ENCODE data around the gene LRRC59.
A peak's percentile ranks its signal among the peaks of the same experiment; 100 is the strongest.

The LRRC59 gene

DNA sequence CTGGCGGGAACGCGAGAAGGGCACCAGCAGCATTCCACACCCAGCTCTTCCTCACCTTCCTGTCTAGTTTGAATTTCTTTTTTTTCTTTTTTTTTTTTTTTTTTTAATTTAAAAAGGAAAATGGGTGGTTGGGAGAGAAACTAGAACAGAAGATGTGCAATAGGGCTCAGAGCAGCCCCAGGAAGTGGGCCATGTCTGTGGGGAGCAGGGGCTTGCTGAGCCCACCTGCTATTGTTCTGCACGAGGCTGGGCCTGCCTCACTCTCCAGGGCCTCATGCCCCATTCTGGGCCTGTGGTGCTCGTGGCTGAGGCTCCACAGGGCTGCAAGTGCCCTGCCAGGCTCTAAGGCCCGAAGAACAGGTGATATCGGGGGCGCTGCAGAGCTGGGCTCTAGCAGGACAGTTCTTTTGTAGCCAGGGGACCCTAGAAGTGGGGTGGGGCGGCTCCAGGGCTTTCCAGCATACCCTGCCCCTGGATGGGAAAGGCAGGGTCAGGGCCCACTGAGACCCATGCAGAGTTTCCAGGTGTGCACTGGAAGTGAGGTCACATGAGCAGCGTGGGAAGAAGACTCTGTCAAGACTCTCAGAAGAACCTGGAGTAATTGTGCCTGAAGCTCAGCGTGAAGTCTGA, 36.7 kb downstream of the LRRC59 start:
- DNase-seq: no peak

DNA sequence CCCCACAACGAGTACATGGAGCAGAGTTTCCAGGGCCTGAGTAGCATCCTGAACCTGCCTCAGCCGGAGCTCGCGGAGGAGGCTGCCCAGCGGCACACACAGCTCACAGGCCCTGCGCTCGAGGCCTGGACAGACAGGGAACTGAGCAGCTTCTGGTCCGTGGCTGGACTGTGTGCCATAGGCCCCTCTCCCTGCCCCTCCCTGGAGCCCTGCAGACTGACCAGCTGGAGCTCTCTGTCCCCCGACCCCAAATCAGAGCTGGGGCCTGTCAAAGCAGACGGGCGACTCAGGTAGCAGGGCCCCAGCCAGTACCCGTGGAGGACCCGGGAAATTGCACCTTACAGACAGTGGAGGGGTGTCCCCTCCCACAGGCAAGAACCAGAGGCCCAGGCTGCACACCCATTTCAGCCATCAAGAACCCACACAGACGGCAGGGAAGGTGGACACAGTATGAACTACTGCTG, 37.3 kb downstream of the LRRC59 start:
- DNase-seq: no peak

DNA sequence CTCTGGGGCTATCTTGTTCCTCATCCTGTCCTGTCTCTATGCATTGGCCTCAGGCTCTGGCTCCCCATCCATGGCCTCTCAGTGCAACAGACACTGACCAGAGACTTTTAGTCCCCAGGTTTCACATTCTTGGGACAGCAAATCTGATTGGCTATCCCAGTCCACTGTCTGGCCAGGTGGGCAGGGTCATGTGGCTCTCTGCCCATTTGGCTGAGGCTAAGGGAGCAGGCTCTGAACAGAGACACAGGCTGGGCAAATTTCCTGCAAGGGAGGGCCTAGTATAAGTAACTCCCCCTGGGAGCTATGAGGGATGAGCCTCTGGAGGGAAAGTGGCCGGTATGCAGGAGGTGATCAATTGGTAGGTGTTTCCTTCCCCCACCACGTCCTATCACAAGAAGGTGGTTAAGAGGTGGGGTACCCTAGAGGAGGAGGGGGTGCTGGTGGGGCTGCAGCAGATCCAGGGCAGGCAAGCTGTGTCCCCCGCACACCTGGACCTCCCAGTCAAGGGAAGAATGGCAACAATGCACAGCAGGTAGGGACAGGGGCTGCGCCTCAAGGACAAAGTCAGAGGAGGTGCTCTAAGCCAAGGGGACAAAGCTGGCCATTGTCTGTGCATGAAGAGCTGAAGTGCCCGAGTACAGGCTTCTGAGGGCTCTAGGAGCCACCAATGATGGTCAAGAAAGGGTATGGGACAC, 38.2 kb downstream of the LRRC59 start:
- DNase-seq: no peak

DNA sequence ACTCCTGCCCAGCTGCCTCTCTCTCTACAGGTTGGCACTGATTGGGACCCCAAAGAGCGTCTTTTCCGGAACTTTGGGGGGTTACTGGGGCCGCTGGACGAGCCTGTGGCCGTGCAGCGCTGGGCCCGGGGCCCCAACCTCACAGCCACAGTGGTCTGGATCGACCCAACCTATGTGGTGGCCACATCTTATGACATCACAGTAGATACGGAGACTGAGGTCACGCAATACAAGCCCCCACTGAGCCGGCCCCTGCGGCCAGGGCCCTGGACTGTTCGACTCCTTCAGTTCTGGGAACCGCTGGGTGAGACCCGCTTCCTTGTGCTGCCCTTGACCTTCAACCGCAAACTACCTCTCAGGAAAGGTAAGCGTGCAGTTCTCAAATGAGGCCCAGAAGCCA, 39.1 kb downstream of the LRRC59 start:
- no peak for DNase-seq

DNA sequence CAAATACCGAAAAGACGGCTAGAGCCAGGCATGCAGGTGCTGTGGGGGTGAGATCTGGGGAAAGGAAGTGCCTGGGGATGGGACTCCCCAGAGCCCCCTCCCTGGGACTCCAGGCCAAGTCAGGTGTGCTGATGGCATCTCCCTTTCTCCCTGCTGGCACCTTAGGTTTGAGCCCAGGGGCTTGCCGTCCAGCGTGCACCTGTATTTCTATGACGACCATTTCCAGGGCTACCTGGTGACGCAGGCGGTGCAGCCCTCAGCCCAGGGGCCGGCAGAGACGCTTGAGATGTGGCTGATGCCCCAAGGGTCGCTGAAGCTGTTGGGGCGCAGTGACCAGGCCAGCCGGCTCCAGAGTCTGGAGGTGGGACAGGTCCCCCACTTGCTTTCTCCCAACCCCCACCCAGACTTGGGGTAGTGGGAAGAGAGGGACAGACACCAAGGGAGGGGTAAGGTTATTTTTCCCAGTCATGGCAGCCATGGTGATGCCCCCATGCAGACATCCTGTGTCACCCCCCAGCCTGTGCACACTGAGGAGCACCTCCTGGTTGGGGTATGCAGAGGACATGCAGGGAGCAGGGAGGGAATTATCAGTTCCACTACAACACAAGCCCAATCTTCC, 40.3 kb downstream of the LRRC59 start:
- DNase-seq: no peak

GRCh38 chr17:50356418-50356817, 40.9 kb downstream of the LRRC59 start:
- no peak for DNase-seq

GRCh38 chr17:50355701-50356341, 41.5 kb downstream of the LRRC59 start:
- DNase-seq: no peak

DNA sequence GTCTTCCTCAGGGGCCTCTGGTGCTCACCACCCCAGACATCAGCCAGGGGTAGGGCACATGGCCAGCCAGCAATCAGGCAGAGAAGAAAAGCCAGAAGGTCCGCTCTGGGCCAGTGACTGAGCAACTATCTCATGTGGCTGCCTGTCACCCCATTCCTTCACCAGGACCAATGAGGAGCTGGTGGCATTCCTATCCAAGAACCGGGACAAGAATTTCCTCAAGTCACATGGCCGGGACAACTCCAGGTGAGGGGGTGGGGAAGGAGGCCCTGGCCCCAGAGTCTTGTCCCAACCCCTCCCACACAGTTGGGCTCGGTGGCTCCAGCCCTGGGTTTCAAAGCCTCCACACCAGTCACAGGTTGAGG, 42.0 kb downstream of the LRRC59 start:
- DNase-seq: no peak

GRCh38 chr17:50354776-50355175, 42.5 kb downstream of the LRRC59 start:
- no peak for DNase-seq

DNA sequence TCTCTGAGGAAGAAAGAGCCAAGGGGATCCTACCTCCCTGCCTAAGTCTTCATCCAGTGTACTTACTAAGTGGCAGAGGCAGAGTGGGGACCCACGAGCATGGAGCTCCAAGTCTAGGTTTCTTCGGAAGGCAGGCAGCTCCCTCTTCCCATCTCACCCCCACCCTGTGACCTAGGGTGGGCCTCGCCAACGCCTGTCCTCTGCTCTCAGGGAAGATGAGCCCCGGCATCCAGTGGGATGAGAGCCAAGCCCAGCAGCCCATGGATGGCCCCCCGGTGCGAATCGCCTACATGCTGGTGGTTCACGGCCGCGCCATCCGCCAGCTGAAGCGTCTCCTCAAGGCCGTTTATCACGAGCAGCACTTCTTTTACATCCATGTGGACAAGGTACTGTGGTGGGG, 43.1 kb downstream of the LRRC59 start:
- no peak for DNase-seq

GRCh38 chr17:50353600-50354195, 43.6 kb downstream of the LRRC59 start:
- no peak for DNase-seq

DNA sequence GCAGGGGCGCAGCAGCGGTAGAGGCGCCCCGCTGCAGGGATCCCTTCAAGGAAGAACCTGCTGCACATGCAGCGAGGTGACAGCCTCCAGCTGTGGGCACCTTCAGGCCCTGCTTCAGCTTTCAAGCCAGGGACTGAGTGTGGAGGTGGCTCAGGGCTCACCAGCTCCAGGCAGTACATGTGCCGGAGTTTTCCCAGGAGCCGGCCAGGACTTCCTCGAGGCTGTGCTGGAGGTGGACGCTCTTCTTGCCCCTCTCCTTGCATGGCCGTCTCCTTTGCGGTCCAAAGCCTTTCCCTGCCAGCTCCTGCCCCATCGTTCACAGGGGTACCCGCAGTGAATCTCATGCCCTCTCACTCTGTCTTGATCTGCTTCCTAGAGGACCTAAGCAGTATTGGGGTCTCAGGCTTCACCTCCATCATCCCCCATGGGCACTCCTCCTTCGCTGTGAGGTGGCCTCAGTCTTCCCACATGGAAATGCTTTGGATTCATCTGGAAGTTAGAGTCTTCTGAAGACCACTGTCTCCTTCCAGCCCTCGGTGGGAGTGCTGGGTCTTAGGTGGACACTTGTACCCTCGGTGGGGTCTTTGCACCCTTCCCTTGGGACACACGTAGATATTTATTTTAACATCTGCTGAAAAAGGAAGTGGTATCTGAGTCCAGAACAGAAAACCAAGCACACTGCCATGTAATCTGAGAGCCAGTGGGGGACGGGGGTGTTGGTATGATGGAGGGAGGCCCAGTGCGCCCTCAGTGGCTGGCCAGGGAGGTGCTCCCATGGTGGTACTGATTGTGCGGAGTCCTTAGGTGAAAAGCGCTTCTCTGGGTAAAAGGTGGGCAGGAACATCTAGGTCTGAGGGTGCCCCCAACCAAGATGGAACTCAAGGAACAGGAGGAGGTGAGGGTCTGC, 44.4 kb downstream of the LRRC59 start:
- no peak for DNase-seq

DNA sequence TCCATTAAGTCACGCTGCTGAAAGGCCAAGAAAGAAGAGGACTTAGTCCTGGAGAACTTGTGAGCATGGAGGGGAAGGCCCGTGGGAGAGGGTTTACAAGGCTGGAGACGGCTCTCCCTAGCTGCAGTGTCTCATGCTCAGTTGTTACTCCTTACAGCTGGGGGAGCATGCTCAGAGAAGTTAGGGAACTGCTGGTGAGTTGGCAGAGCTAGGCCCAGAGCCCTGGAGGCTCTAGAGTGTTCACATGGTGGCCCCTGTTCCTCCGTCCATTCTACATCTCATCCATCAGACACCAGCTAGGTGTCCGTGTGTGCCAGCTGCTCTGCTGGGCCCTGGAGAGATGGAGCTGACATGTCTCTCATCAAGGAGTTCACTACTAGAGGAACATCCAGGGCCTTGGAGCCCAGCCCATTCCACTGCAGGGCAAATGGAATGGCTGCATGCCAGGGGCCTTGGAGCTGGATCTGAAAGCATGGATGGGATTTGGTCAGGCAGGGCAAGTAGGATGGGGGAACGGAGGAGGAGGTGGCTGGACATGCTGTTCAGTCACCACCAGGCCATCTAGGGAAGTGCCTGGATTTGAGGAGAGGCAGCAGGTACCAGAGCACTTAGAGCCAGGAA, 45.1 kb downstream of the LRRC59 start:
- DNase-seq: no peak

- no peak for DNase-seq
These were observed 46.6 kb downstream of the LRRC59 start for GRCh38 chr17:50350733-50351132.

DNA sequence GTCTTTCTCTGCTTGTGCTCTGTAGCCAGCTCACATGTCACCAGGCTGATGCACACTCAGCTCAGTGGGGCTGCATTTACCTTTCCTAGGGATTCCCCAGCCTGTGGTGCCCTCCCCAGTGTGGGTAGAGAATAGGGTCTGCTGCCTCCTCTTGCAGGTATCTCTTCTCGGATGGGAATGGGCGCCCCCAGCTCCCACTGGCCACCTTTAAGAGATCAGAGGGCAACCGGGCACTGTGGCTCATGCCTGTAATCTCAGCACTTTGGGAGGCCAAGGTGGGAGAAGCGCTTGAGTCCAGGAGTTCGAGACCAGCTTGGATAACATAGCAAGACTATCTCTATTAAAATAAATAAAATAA, 48.1 kb downstream of the LRRC59 start:
- DNase-seq: no peak

DNA sequence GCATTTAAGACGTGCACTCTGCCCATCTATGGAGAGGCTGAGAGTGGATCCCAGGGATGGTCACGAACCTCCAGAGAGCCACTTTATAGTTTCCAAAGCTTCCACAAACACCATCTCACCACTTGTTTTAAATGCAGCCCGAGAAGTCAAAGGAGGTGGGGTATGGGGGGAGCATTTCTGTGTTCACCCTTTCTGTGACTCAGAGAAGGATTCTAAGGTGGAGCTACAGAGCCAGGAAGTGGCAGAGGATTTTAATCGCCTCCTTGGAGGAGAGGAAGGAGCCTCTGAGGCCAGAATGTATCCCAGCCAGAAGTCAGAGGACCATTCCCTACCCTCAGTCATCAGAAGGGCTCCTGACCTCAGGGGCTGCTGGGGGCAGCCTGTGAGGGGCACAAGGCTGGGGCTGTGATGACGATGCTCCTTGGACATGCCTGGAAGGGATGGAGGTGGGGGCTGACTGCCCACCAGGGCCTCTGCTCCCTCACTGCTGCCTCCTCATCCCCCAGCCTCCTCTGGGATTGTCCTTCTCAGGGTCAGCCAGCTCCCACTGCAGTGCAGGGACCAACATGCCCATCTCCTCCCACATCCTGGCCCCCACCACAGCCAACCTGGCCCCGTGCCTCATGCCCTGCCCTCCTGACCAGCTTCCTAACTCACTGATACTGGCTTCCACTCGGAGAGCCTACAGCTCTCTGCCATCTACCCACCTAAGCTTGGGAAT, 48.6 kb downstream of the LRRC59 start:
- no peak for DNase-seq

GRCh38 chr17:50347894-50348291, 49.4 kb downstream of the LRRC59 start:
- no peak for DNase-seq

DNA sequence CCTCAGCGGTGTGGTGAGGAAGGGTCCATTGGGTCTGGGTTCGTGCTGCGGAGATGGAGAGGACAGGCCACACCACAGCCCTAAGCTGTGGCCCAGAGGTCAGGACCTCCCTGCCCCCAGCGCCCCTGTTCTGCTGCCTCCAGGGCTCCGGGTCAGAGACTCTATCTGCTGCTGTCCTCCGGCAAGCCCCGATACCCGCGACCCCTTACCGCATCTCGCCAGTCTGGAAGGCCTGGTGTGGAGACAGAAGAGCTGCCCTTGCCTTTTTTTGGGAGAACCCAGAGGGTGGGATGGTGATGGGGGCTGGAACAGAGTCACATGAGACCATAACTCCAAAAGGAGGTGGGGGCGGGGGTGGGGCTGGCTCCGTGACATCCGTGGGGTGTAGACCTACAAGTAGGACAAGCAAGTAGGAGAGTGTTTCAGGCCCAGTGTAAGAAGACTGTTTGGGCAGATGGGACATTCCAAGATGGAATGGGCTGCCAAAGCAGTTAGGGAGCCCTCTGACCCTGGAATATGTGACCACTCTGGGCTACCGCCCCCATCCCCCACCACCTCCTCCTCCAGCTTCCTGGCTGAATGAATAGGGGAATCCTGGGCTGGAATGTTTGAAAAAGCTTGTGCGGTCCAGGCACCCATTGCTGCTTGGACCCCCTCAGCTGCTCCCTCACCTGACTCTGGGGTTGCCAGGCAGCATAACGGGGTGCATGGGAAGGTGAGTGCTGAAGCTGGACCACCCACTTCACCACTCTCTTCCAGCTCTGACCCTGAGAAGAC, 50.0 kb downstream of the LRRC59 start:
- DNase-seq: no peak

GRCh38 chr17:50346313-50347116, 50.8 kb downstream of the LRRC59 start:
- DNase-seq: peak; percentile 43 to 57
